ENCODE data around the gene NAV2.

- TF ChIP-seq CTCF (IDR thresholded peaks at IDR 0.05 in 8 of 11, conservative IDR thresholded peaks at IDR 0.05 in 3 of 11) (no peak), POLR2A (IDR thresholded peaks at IDR 0.05) (no peak)
Measured at GRCh38 chr11:20056950-20057943, 344.6 kb downstream of the NAV2 start.
